Midbrain (tissue), 1 donor: ENCODE results near the gene TNNI3.
A peak's percentile ranks its signal among the peaks of the same experiment; 100 is the strongest.
"Not testable (repeated sequence)": the region's sequence is repeated elsewhere in the genome, so short reads cannot be mapped to it uniquely, and the experiment has no call there.

Experiments
- DNase-seq: peaks from one replicate; lab custom pipeline; 2025; lab: John Stamatoyannopoulos, UW

The TNNI3 gene

GRCh38 chr19:55173186-55173713, 15.7 kb upstream of the TNNI3 start:
- no peak for DNase-seq

- DNase-seq = no peak
Measured at GRCh38 chr19:55172741-55173140, 15.2 kb upstream of the TNNI3 start.

- DNase-seq = not testable (repeated sequence)
Measured at GRCh38 chr19:55172318-55172717, 14.8 kb upstream of the TNNI3 start.

GRCh38 chr19:55171440-55171839, 13.9 kb upstream of the TNNI3 start:
- no peak for DNase-seq

- no peak for DNase-seq
Measured at GRCh38 chr19:55169136-55169535, 11.6 kb upstream of the TNNI3 start.

- DNase-seq = peak; percentile 90
Measured at GRCh38 chr19:55166530-55167268, 9.2 kb upstream of the TNNI3 start, which contains the start of gene DNAAF3. Gene DNAAF3, minus strand, starts transcription at chr19:55166613. Its CDS starts 200 bp downstream, at chr19:55166413.

GRCh38 chr19:55165952-55166529, 8.5 kb upstream of the TNNI3 start:
- peak; percentile 24 for DNase-seq

- no peak for DNase-seq
Measured at GRCh38 chr19:55161571-55162322, 4.2 kb upstream of the TNNI3 start.

- DNase-seq = no peak
Measured at GRCh38 chr19:55160986-55161365, 3.4 kb upstream of the TNNI3 start.

GRCh38 chr19:55160128-55160985, 2.8 kb upstream of the TNNI3 start:
- DNase-seq = peak; percentile 24

- DNase-seq = no peak
Measured at GRCh38 chr19:55158848-55159749, 1.6 kb upstream of the TNNI3 start.

GRCh38 chr19:55158423-55158822, 891 bp upstream of the TNNI3 start:
- DNase-seq = no peak

GRCh38 chr19:55156202-55157063, 1.1 kb downstream of the TNNI3 start:
- DNase-seq = no peak

GRCh38 chr19:55155784-55156183, 1.7 kb downstream of the TNNI3 start:
- not testable (repeated sequence) for DNase-seq

- DNase-seq = no peak
Measured at GRCh38 chr19:55153652-55154264, 3.8 kb downstream of the TNNI3 start.

GRCh38 chr19:55152017-55152416, 5.5 kb downstream of the TNNI3 start:
- no peak for DNase-seq

GRCh38 chr19:55149078-55150003, 8.2 kb downstream of the TNNI3 start, which contains the start of gene TNNT1:
Gene TNNT1, minus strand, starts transcription at chr19:55149206. Its CDS starts 2,049 bp downstream, at chr19:55147157.
- no peak for DNase-seq
